Panc1 (cell line): ENCODE results near the gene DNM3. TPM values are rescaled to one million over a fixed set of nuclear protein-coding genes. Genes with fewer than 3 reads are reported as not detected.

Source experiments
- ATAC-seq: fragments of 200-7000 bp; cut with Tn5 transposase; 2 replicates; pipeline ENCODE4 v1.9.1; 2020; ENCODE audit warnings: mild to moderate bottlenecking, moderate library complexity
- BruUV-seq: library from RNA; stranded (reverse); fragments of 400-500 nt; replicated peaks from 2 replicates; lab custom pipeline; 2021; lab: Mats Ljungman, UMichigan
- CTCF ChIA-PET: fragments of 300-600 bp; sonication (Branson Sonifier 250); formaldehyde crosslinking; loops from one replicate; lab custom pipeline; 2022; ENCODE audit warnings: antibody characterized with exemption; lab: Charles Lee
- POLR2A ChIA-PET: fragments of 300-600 bp; sonication (Branson Sonifier 250); formaldehyde crosslinking; loops from one replicate; lab custom pipeline; 2022; ENCODE audit warnings: antibody characterized with exemption; lab: Charles Lee
- DNase-seq: peaks from one replicate; pipeline ENCODE4 v3.0.0-alpha.2; 2010; ENCODE audit warnings: low read depth, low spot score
- H3K27ac ChIP-seq: 2 replicates; pipeline ENCODE4 v1.5.1; 2011; ENCODE audit warnings: mild to moderate bottlenecking, low read length, inconsistent platforms
- H3K27me3 ChIP-seq: fragments of 200-500 bp; sonication (Bioruptor generic); 2 replicates; pipeline ENCODE4 v1.6.0; 2014; ENCODE audit warnings: low read length, inconsistent platforms; ENCODE audit not compliant: control insufficient read depth, insufficient read depth
- H3K36me3 ChIP-seq: fragments of 200-500 bp; sonication (Bioruptor generic); 2 replicates; pipeline ENCODE4 v1.5.1; 2014; ENCODE audit warnings: inconsistent platforms, mild to moderate bottlenecking, low read length, moderate library complexity; ENCODE audit not compliant: control insufficient read depth, insufficient read depth
- H3K4me1 ChIP-seq: 2 replicates; pipeline ENCODE4 v1.5.1; 2011; ENCODE audit warnings: inconsistent platforms, mild to moderate bottlenecking, low read length, moderate library complexity; ENCODE audit not compliant: control insufficient read depth, insufficient read depth
- H3K4me3 ChIP-seq, 2 experiments: 2 replicates each; pipeline ENCODE4 v1.5.1; 2011 to 2012; ENCODE audit warnings: low read depth in 2 of 2, low read length in 2 of 2, mild to moderate bottlenecking in 2 of 2, inconsistent platforms in 1 of 2, moderate library complexity in 1 of 2
- H3K9me3 ChIP-seq: fragments of 200-500 bp; sonication (Bioruptor generic); 2 replicates; pipeline ENCODE4 v1.5.1; 2014; ENCODE audit warnings: low read depth, mild to moderate bottlenecking, inconsistent platforms, low read length, moderate library complexity; ENCODE audit not compliant: control insufficient read depth, insufficient read depth
- CTCF ChIP-seq: fragments of 450-650 bp; IDR thresholded peaks from 2 replicates; pipeline ENCODE4 v1.5.1; 2017; ENCODE audit warnings: mild to moderate bottlenecking
- POLR2AphosphoS5 ChIP-seq: IDR thresholded peaks from 2 replicates; pipeline ENCODE4 v1.6.1; 2012; ENCODE audit warnings: mild to moderate bottlenecking, low read depth, low read length, moderate library complexity
- REST ChIP-seq, 2 experiments: IDR thresholded peaks; 2 replicates each; pipeline ENCODE4 v1.6.1; 2011 to 2012; ENCODE audit warnings: low read depth in 2 of 2, control low read depth in 1 of 2, low read length in 1 of 2, mild to moderate bottlenecking in 1 of 2, moderate library complexity in 1 of 2; ENCODE audit not compliant: insufficient read depth in 1 of 2
- SIN3A ChIP-seq: IDR thresholded peaks from 2 replicates; pipeline ENCODE4 v1.6.1; 2012; ENCODE audit warnings: low read depth, mild to moderate bottlenecking, low read length, moderate library complexity, borderline replicate concordance; ENCODE audit not compliant: insufficient read depth
- TCF7L2 ChIP-seq: IDR thresholded peaks from 2 replicates; pipeline ENCODE4 v1.6.1; 2011; ENCODE audit warnings: mild to moderate bottlenecking, low read depth, low read length, inconsistent platforms
- in situ Hi-C: cut with HindIII; loops from 2 replicates; pipeline ENCODE4 v1.10.0; 2016; ENCODE audit warnings: low sequenced_read_pairs, low pct_unique_long_range_greater_than_20kb
- intact Hi-C: fragments of 100-400 bp; cut with micrococcal nuclease; formaldehyde crosslinking; loops from one replicate; pipeline ENCODE4 v1.10.0; 2022; ENCODE audit not compliant: unreplicated experiment
- total RNA-seq: library from RNA; stranded (reverse); gene quantifications from one replicate; pipeline ENCODE4 v1.2.1, GENCODE V29; 2021; ENCODE audit not compliant: unreplicated experiment

The DNM3 gene
- total RNA-seq, 1 experiment from 2014 or later = 0.46 TPM

GRCh38 chr1:171841931-171842761 is 848 bp downstream of the DNM3 start:
- in situ Hi-C loops = no loop called here
- Histone ChIP-seq H3K4me1 (no peaks in the 10 kb centered on the region), H3K9me3 (no peaks in the 10 kb centered on the region), H3K27ac (no peak overlapping the region), H3K27me3 (peaks cover 8% of the 10 kb centered on the region; the same call in 1 of the 2 replicates), H3K36me3 (no peaks in the 10 kb centered on the region), H3K4me3 (peak overlapping the region; percentile 33 to 36)
- POLR2A ChIA-PET = no interaction called here
- peak; percentile 26; the same call in 1 of the 2 replicates for ATAC-seq
- TF ChIP-seq POLR2AphosphoS5 = no peak
- no peak for TF ChIP-seq REST (IDR thresholded peaks at IDR 0.05; ENCODE audit: insufficient read depth in 1 of 2, low read depth in 2 of 2, low read length in 1 of 2)
- no peak for TF ChIP-seq SIN3A
- no peak for TF ChIP-seq TCF7L2
- TF ChIP-seq CTCF = no peak
- DNase-seq = no peak
- intact Hi-C loops = no loop called here
- BruUV-seq = no TSS peak
- CTCF ChIA-PET = no interaction called here

GRCh38 chr1:171844381-171844780 is 3.1 kb downstream of the DNM3 start:
- ATAC-seq = no peak
- H3K9me3 ChIP-seq = no peaks in the 10 kb centered on the region
- H3K4me3 ChIP-seq = no peak overlapping the region
- CTCF ChIA-PET = no interaction called here
- TF ChIP-seq REST (IDR thresholded peaks at IDR 0.05; ENCODE audit: insufficient read depth in 1 of 2, low read depth in 2 of 2, low read length in 1 of 2) (no peak), SIN3A (no peak), CTCF (no peak), TCF7L2 (no peak), POLR2AphosphoS5 (no peak)
- DNase-seq = no peak
- no TSS peak for BruUV-seq
- peaks cover 8% of the 10 kb centered on the region; the same call in 1 of the 2 replicates for H3K27me3 ChIP-seq
- POLR2A ChIA-PET = no interaction called here
- H3K27ac ChIP-seq = no peak overlapping the region
- no peaks in the 10 kb centered on the region for H3K36me3 ChIP-seq
- in situ Hi-C loops = no loop called here
- intact Hi-C loops = no loop called here
- no peaks in the 10 kb centered on the region for H3K4me1 ChIP-seq
